Epithelial cell of esophagus (primary cell): ENCODE results near the gene IRAG1.

Experiments used
- DNase-seq: peaks from one replicate; pipeline ENCODE4 v3.0.0; 2010; ENCODE audit warnings: low read depth
- H3K4me3 ChIP-seq: 2 replicates; pipeline ENCODE4 v1.5.1; 2011; ENCODE audit warnings: mild to moderate bottlenecking, low read length, control low read depth
- TF ChIP-seq, protein P1 (sequence below): IDR thresholded peaks from 2 replicates; pipeline ENCODE4 v1.5.1; 2011; ENCODE audit warnings: low read depth, mild to moderate bottlenecking, low read length, control low read depth, inconsistent platforms; ENCODE audit not compliant: insufficient read depth; ENCODE audit errors: missing control alignments

Gene IRAG1

GRCh38 chr11:10659339-10660216, 34.0 kb downstream of the IRAG1 start:
- DNase-seq: peak; percentile 67
- TF ChIP-seq, protein P1, sequence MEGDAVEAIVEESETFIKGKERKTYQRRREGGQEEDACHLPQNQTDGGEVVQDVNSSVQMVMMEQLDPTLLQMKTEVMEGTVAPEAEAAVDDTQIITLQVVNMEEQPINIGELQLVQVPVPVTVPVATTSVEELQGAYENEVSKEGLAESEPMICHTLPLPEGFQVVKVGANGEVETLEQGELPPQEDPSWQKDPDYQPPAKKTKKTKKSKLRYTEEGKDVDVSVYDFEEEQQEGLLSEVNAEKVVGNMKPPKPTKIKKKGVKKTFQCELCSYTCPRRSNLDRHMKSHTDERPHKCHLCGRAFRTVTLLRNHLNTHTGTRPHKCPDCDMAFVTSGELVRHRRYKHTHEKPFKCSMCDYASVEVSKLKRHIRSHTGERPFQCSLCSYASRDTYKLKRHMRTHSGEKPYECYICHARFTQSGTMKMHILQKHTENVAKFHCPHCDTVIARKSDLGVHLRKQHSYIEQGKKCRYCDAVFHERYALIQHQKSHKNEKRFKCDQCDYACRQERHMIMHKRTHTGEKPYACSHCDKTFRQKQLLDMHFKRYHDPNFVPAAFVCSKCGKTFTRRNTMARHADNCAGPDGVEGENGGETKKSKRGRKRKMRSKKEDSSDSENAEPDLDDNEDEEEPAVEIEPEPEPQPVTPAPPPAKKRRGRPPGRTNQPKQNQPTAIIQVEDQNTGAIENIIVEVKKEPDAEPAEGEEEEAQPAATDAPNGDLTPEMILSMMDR: no peak
- H3K4me3 ChIP-seq: no peak overlapping the region

- no peak overlapping the region for H3K4me3 ChIP-seq
- TF ChIP-seq, protein P1: no peak
- no peak for DNase-seq
Measured at GRCh38 chr11:10658621-10659338, 34.8 kb downstream of the IRAG1 start.

- TF ChIP-seq, protein P1: no peak
- no peak overlapping the region for H3K4me3 ChIP-seq
- DNase-seq: no peak
Measured at GRCh38 chr11:10657308-10658271, 36.0 kb downstream of the IRAG1 start.

GRCh38 chr11:10655943-10656576, 37.5 kb downstream of the IRAG1 start:
- TF ChIP-seq, protein P1: no peak
- no peak overlapping the region for H3K4me3 ChIP-seq

GRCh38 chr11:10655227-10655626, 38.3 kb downstream of the IRAG1 start:
- no peak for DNase-seq
- TF ChIP-seq, protein P1: no peak
- no peak overlapping the region for H3K4me3 ChIP-seq

More at GRCh38 chr11:10655943-10656576, 37.5 kb downstream of the IRAG1 start:
- no peak for DNase-seq

- no peak overlapping the region for H3K4me3 ChIP-seq
- peak; percentile 66 for DNase-seq
- TF ChIP-seq, protein P1: no peak
Measured at GRCh38 chr11:10654811-10655150, 38.8 kb downstream of the IRAG1 start.
